Mesothelial cell of epicardium (in vitro differentiated cells): ENCODE results near the gene CASZ1. TPM values are rescaled to one million over a fixed set of nuclear protein-coding genes. Genes with fewer than 3 reads are reported as not detected.

ENCODE experiments used
- DNase-seq, 2 experiments: peaks; one replicate each; pipeline ENCODE4 v3.0.0; 2021; ENCODE audit warnings: low spot score in 2 of 2; ENCODE audit not compliant: unreplicated experiment in 2 of 2
- H3K27ac Mint-ChIP-seq: 2 replicates; pipeline ENCODE4 v1.8.0; 2021; ENCODE audit warnings: mixed read lengths
- H3K27me3 Mint-ChIP-seq: 2 replicates; pipeline ENCODE4 v1.8.0; 2021; ENCODE audit warnings: low read depth, mixed read lengths
- H3K36me3 Mint-ChIP-seq: 2 replicates; pipeline ENCODE4 v1.8.0; 2021; ENCODE audit warnings: mixed read lengths
- H3K4me1 Mint-ChIP-seq: 2 replicates; pipeline ENCODE4 v1.8.0; 2021; ENCODE audit warnings: mixed read lengths
- H3K4me3 Mint-ChIP-seq: 2 replicates; pipeline ENCODE4 v1.8.0; 2021; ENCODE audit warnings: mild to moderate bottlenecking, moderate library complexity, mixed read lengths
- H3K9me3 Mint-ChIP-seq: 2 replicates; pipeline ENCODE4 v1.8.0; 2021; ENCODE audit warnings: mixed read lengths
- total RNA-seq: library from RNA; stranded (reverse); gene quantifications from 3 replicates; pipeline ENCODE4 v1.2.1, GENCODE V29; 2021
- TF ChIP-seq, protein P1 (sequence below): fragments of 200-600 bp; sonication (generic); IDR thresholded peaks from one replicate; pipeline ENCODE4 v1.5.0; 2021; ENCODE audit warnings: antibody characterized with exemption; ENCODE audit not compliant: unreplicated experiment

Gene CASZ1
- total RNA-seq, 1 donor from 2014 or later, result 8.9 TPM

DNA sequence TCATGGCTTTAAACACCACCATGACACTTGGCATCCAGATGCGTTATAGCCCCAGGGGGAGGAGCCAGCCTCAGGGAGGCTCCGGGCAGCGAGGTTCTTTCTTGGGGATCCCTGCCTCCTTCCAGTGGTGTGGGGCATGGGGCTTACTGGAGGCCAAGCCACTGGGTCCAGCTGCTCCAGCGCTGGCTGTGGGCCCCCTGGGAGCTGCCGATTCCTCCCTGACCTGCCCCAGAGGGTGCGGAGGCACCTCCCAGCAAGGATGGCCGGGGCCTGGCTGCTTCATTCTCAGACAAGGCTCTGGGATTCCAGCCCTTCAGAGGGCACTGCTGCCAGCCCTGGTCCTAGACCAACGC, 162.4 kb downstream of the CASZ1 start:
- H3K27me3 Mint-ChIP-seq, result peaks cover 12% of the 10 kb centered on the region
- H3K27ac Mint-ChIP-seq, result no peak overlapping the region
- H3K4me1 Mint-ChIP-seq, result peaks cover 10% of the 10 kb centered on the region

DNA sequence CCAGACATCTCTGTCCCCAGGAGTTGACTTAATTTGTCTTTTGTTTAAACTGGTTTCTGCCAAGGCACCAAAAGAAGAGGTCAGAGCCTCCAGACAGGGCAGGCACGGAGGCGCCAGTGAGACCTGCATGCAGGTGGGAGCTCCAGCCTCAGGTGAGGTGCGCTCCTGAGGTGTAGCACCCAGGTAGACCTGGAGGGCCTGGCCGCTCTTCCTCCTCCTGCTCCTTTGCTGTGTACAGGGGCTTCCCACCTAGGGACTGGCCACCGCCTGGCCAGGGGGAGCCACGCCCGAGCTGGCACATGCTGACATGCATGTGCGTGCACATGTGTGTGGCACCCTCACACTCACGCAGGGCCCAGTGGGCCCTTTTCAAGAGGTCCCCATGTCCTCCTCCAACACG, 163.0 kb downstream of the CASZ1 start:
- peaks cover 10% of the 10 kb centered on the region for H3K4me1 Mint-ChIP-seq
- no peak overlapping the region for H3K27ac Mint-ChIP-seq
- no peak for DNase-seq

More for the DNA sequence above, 162.4 kb downstream of the CASZ1 start:
- Mint-ChIP-seq H3K4me3 (no peak overlapping the region), H3K36me3 (peaks cover 4% of the 10 kb centered on the region), H3K9me3 (no peaks in the 10 kb centered on the region)
- TF ChIP-seq, protein P1, sequence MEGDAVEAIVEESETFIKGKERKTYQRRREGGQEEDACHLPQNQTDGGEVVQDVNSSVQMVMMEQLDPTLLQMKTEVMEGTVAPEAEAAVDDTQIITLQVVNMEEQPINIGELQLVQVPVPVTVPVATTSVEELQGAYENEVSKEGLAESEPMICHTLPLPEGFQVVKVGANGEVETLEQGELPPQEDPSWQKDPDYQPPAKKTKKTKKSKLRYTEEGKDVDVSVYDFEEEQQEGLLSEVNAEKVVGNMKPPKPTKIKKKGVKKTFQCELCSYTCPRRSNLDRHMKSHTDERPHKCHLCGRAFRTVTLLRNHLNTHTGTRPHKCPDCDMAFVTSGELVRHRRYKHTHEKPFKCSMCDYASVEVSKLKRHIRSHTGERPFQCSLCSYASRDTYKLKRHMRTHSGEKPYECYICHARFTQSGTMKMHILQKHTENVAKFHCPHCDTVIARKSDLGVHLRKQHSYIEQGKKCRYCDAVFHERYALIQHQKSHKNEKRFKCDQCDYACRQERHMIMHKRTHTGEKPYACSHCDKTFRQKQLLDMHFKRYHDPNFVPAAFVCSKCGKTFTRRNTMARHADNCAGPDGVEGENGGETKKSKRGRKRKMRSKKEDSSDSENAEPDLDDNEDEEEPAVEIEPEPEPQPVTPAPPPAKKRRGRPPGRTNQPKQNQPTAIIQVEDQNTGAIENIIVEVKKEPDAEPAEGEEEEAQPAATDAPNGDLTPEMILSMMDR, result no peak
- no peak for DNase-seq

DNA sequence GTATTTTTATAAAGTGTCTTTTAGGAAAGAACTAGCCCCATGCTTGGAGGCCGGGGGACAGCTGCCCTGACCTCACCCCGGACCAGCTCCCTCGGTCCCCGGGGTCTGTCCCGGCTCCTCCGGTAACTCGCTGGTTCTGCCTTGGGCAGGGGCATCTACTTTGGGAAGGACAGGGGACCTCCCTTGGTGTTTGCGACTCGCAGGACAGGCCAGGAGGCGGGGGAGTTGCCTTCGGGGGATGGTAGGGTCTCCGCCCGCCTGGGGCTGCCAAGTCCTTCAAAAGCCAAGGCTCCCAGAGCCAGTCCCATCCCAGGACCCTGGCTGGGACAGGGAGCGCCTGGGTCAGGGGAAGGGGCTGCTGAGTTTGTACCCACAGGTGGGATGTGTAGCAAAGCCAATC, 163.8 kb downstream of the CASZ1 start:
- H3K27ac Mint-ChIP-seq, result no peak overlapping the region
- no peaks in the 10 kb centered on the region for H3K9me3 Mint-ChIP-seq
- peaks cover 8% of the 10 kb centered on the region for H3K4me1 Mint-ChIP-seq
- H3K27me3 Mint-ChIP-seq, result peaks cover 9% of the 10 kb centered on the region
- TF ChIP-seq, protein P1, result no peak
- H3K4me3 Mint-ChIP-seq, result no peak overlapping the region
- H3K36me3 Mint-ChIP-seq, result peaks cover 10% of the 10 kb centered on the region
- DNase-seq, result no peak

More for the DNA sequence above, 163.0 kb downstream of the CASZ1 start:
- TF ChIP-seq, protein P1, result no peak
- peaks cover 12% of the 10 kb centered on the region for H3K27me3 Mint-ChIP-seq
- peaks cover 8% of the 10 kb centered on the region for H3K36me3 Mint-ChIP-seq
- no peak overlapping the region for H3K4me3 Mint-ChIP-seq
- H3K9me3 Mint-ChIP-seq, result no peaks in the 10 kb centered on the region

DNA sequence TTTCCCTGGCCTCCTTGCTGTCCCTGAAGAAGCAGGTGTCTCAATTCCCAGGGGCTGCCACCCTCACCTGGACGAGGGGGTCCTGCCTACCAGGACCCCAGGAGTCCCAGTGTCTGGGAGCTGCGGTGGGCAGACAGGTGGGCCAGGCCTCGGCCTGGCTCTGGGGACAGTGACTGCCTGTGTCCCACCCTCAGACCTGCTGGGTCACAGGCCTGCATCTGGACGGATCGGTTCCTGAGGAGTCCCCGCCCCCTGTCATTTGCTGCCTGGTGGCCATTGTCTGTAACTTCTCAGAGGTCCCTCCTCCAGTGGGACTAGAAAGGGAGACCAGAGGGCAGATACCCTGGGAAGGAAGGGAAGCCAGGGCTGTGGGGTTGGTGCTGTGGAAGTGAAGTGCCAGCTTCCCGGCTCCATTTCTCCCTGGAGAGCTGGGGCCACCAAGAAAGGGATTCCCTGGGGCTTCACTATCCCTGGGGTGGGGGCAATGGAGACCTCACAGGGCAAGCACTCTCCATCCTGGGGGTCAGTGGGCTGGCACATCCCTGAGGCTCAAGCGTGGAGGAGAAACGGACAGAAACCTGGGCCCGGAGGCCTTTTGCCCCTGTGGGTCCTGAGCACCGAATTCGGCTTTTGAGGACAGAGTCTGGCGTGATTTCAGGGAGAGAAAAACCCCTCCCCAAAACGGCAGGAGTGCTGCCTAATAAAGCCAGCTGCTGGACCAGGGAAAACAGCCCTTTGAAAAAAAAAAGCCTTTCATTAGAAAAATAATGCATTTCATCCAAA, 164.4 kb downstream of the CASZ1 start:
- Mint-ChIP-seq H3K27ac (no peak overlapping the region), H3K27me3 (peaks cover 2% of the 10 kb centered on the region), H3K4me3 (no peak overlapping the region), H3K36me3 (peaks cover 10% of the 10 kb centered on the region), H3K9me3 (no peaks in the 10 kb centered on the region), H3K4me1 (peaks cover 7% of the 10 kb centered on the region)
- TF ChIP-seq, protein P1, result no peak
- no peak for DNase-seq

DNA sequence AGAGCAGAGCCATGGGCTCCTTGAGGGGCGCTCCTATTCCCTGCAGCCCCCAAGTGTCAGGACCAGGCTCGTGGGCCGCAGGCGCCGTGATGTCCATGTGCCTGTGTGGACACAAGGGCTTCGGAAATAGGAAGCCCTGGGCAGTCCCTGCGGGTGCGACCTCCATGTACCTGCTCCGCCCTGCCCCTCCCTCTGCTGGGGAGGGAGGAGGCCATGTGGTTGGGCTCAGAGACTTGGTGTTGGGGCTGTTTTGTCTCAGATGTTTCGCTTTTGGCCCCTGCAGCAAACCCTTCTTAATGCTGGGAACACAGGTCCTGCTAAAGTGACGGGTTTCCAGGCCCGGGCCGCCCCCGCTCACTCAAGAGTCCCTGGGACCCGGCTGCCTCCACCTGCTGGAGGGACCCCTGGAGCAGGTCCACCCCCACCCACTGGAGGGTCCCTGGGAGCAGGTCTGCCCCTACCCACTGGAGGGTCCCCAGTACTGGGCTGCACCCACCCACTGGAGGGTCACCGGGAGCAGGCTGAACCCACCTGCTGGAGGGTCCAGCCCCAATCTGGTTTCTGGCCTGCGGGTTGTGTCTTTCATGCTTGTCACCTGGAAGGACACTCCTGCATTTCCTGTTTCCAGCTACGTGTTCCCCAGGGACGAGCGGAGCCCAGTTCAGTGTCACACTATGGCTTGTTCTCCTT, 165.2 kb downstream of the CASZ1 start:
- peaks cover 7% of the 10 kb centered on the region for H3K4me1 Mint-ChIP-seq
- peaks cover 10% of the 10 kb centered on the region for H3K36me3 Mint-ChIP-seq
- H3K9me3 Mint-ChIP-seq, result no peaks in the 10 kb centered on the region
- TF ChIP-seq, protein P1, result no peak
- H3K27me3 Mint-ChIP-seq, result no peaks in the 10 kb centered on the region
- H3K4me3 Mint-ChIP-seq, result no peak overlapping the region
- DNase-seq, result no peak
- H3K27ac Mint-ChIP-seq, result no peak overlapping the region
